Heart right ventricle (tissue), 16 donors: Measurements from ENCODE around the gene AFF1. TPM values are rescaled to one million over a fixed set of nuclear protein-coding genes. Genes with fewer than 3 reads are reported as not detected.

Source experiments
- ATAC-seq, 8 donors: fragments of 200-7000 bp; cut with Tn5 transposase; one replicate each; pipeline ENCODE4 v1.9.1; 2020; ENCODE audit warnings: mild to moderate bottlenecking in 8 of 8, moderate library complexity in 8 of 8, moderate number of reproducible peaks in 1 of 8
- DNase-seq, 2 donors: peaks; one replicate each; pipeline ENCODE4 v3.0.0-alpha.2; 2020
- H3K27ac ChIP-seq, 10 donors: fragments of 200-600 bp; sonication (generic) in 2 of 10; one replicate each; pipeline versions ENCODE4 v1.5.0 to v1.8.0; 2020 to 2022; ENCODE audit warnings: mild to moderate bottlenecking in 3 of 10
- H3K27me3 ChIP-seq, 7 donors: fragments of 200-600 bp; one replicate each; pipeline ENCODE4 v1.8.0; 2021 to 2022; ENCODE audit warnings: mild to moderate bottlenecking in 2 of 7
- H3K36me3 ChIP-seq, 9 donors: fragments of 200-600 bp; sonication (generic) in 1 of 9; one replicate each; pipeline versions ENCODE4 v1.5.0 to v1.8.0; 2020 to 2022; ENCODE audit warnings: mild to moderate bottlenecking in 2 of 9
- H3K4me1 ChIP-seq, 9 donors: fragments of 200-600 bp; sonication (generic) in 1 of 9; one replicate each; pipeline versions ENCODE4 v1.5.0 to v1.8.0; 2020 to 2022; ENCODE audit warnings: mild to moderate bottlenecking in 4 of 9
- H3K4me3 ChIP-seq, 10 donors: fragments of 200-600 bp; sonication (generic) in 2 of 10; one replicate each; pipeline versions ENCODE4 v1.5.0 to v1.8.0; 2020 to 2022; ENCODE audit warnings: mild to moderate bottlenecking in 7 of 10, moderate library complexity in 2 of 10
- H3K9me3 ChIP-seq, 11 donors: fragments of 200-600 bp in 10 of 11; sonication (generic) in 2 of 11; one replicate each; pipeline versions ENCODE4 v1.5.0 to v1.8.0; 2013 to 2022; ENCODE audit warnings: mild to moderate bottlenecking in 2 of 11, control low read depth in 1 of 11, moderate library complexity in 1 of 11
- WGBS, 2 donors: extraction: QIAGEN DNeasy Blood & Tissue Kit; methylation state at CpG; one replicate each; pipeline ENCODE4 v1.1.7; 2013; ENCODE audit warnings: inconsistent platforms in 1 of 2; 5-methylcytosine and 5-hydroxymethylcytosine counted together
- intact Hi-C, 10 donors: fragments of 100-400 bp; cut with DNase I; formaldehyde crosslinking; loops; one replicate each; pipeline versions ENCODE4 v1.11.1 to v1.14.2; 2022
- long read RNA-seq, 3 donors: library from polyadenylated mRNA; unstranded; transcript quantifications; one replicate each; pipeline ENCODE4 v2.0.0, GENCODE V29; 2020 to 2021
- polyA plus RNA-seq, 2 donors: library from polyadenylated mRNA; stranded (reverse); fragments of 200-250 nt; gene quantifications; one replicate each; pipeline ENCODE4 v1.2.3, GENCODE V29; 2013
- total RNA-seq, 10 donors: library from RNA; stranded (reverse); fragmentation: NEBNext Ultra II Directional in 3 of 10; extraction: Animal tissue kit (Norgen Biotek cat#: 25700) in 3 of 10; gene quantifications; one replicate each; pipeline versions ENCODE4 v1.2.1 to v1.2.4, GENCODE V29; 2021 to 2023
- TF ChIP-seq, protein P1 (sequence below), 9 donors: fragments of 200-600 bp; sonication (generic) in 2 of 9; IDR thresholded peaks; one replicate each; pipeline versions ENCODE4 v1.5.0 to v1.8.0; 2021 to 2022; ENCODE audit warnings: antibody characterized with exemption in 9 of 9, mild to moderate bottlenecking in 5 of 9, moderate library complexity in 1 of 9
- donor health status: Arrhythmogenic right ventricular cardiomyopathy.
- donor health status: ischemic (EF 13 %, LVEDD 7.1; RV severe dilation, severe dysfunction).
- donor health status: healthy with polysubstance abuse.
- donor health status: DM: no; HTN: yes; CAD: no.
- donor health status: DM: no; HTN: no; CAD: no.
- donor health status: ischemic (EF 25% LVEDD 6.9; RV normal size, moderate dysfunction).
- donor health status: ischemic (EF 25% LVEDD 5.7; RV mildly dilated, moderate dysfunction).
- donor health status: healthy.
- donor health status: DM: yes; HTN: yes; CAD: no.
- donor health status: Ischemic cardiomyopathy.
- donor health status: ischemic (EF 35%, LVEDD 5.7; RV mildly dilated, moderate dysfunction).
- donor health status: nonischemic (EF 11% LVEDD 7.7; RV severe dilation, severe dysfunction).
- donor health status: DM: yes; HTN: yes; CAD: no.
- donor health status: PGD.
- donor health status: ischemic (EF 29% LVEDD 5.4; RV normal size, mild dysfunction).
- donor health status: nonischemic (EF 23%, LVEDD 6.1; RV moderate dilation, normal function).

AFF1 gene, protein sequence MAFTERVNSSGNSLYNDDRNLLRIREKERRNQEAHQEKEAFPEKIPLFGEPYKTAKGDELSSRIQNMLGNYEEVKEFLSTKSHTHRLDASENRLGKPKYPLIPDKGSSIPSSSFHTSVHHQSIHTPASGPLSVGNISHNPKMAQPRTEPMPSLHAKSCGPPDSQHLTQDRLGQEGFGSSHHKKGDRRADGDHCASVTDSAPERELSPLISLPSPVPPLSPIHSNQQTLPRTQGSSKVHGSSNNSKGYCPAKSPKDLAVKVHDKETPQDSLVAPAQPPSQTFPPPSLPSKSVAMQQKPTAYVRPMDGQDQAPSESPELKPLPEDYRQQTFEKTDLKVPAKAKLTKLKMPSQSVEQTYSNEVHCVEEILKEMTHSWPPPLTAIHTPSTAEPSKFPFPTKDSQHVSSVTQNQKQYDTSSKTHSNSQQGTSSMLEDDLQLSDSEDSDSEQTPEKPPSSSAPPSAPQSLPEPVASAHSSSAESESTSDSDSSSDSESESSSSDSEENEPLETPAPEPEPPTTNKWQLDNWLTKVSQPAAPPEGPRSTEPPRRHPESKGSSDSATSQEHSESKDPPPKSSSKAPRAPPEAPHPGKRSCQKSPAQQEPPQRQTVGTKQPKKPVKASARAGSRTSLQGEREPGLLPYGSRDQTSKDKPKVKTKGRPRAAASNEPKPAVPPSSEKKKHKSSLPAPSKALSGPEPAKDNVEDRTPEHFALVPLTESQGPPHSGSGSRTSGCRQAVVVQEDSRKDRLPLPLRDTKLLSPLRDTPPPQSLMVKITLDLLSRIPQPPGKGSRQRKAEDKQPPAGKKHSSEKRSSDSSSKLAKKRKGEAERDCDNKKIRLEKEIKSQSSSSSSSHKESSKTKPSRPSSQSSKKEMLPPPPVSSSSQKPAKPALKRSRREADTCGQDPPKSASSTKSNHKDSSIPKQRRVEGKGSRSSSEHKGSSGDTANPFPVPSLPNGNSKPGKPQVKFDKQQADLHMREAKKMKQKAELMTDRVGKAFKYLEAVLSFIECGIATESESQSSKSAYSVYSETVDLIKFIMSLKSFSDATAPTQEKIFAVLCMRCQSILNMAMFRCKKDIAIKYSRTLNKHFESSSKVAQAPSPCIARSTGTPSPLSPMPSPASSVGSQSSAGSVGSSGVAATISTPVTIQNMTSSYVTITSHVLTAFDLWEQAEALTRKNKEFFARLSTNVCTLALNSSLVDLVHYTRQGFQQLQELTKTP
- total RNA-seq (10 to 100 TPM; 59.5 to 90.2 (median 77.3) TPM), polyA plus RNA-seq (10 to 100 TPM; 44.4 to 70.7 TPM)
- long read RNA-seq, donor 1, transcript AFF1-209 (3 exons, 480 nt), result major isoform, 12 of 24 reads
- long read RNA-seq, donor 1, partial matches to known transcripts, result 2 of 24 reads
- long read RNA-seq, donor 1, other reads (novel, unspliced or antisense), result 10 of 24 reads
- long read RNA-seq, donor 2, transcript AFF1-209 (3 exons, 480 nt), result major isoform, 5 of 23 reads
- long read RNA-seq, donor 2, partial matches to known transcripts, result 5 of 23 reads
- long read RNA-seq, donor 2, other reads (novel, unspliced or antisense), result 13 of 23 reads
- long read RNA-seq, donor 3, partial matches to known transcripts, result 1 of 28 reads
- long read RNA-seq, donor 3, other reads (novel, unspliced or antisense), result 27 of 28 reads

DNA sequence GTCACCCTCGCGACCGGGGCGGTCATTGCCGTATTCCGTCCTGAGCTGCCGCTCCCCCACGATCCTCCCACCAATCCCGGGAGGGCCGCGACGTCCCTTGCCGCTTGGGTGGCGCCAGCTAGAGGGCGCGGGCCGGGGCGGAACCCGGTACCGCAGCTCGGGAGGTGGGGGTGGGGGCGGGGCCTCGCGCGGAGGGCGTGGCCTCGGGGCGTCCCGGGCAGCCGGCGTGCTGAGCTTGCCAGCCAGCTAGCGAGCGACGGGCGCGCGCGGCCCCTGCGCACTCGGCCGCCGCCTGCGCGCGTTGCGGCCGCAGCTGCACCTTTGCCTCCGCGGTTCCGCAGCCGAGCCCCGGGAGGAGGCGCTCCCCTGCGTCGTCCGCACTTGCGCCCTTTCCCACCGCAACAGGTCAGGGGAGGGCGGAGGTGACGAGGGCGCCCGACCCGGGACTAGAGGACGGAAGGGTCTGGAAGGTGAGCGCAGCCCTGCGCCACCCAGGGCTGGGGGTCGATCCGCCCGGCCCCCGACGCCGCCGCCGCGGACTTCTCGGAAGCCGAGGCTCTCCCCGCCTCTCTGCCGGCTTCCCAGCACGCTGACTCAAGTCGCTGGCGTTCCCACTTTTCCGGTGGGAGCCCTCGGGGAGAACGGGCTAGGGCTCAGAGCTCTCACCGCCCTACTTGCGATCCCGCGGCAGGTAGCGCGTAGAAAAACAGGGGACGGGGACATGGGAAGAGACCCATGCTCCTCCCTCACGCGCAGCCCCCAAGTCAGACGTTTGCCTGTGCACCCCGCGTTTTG, at the start of gene AFF1:
AFF1 (plus strand) TSS at position 241 of the 795 bp plus-strand sequence. CDS start 13,523 bp downstream, outside the sequence.
- 0 to 1% methylated on average over 91 to 97 of the region's 97 CpGs for WGBS, 2 donors
- TF ChIP-seq, protein P1, sequence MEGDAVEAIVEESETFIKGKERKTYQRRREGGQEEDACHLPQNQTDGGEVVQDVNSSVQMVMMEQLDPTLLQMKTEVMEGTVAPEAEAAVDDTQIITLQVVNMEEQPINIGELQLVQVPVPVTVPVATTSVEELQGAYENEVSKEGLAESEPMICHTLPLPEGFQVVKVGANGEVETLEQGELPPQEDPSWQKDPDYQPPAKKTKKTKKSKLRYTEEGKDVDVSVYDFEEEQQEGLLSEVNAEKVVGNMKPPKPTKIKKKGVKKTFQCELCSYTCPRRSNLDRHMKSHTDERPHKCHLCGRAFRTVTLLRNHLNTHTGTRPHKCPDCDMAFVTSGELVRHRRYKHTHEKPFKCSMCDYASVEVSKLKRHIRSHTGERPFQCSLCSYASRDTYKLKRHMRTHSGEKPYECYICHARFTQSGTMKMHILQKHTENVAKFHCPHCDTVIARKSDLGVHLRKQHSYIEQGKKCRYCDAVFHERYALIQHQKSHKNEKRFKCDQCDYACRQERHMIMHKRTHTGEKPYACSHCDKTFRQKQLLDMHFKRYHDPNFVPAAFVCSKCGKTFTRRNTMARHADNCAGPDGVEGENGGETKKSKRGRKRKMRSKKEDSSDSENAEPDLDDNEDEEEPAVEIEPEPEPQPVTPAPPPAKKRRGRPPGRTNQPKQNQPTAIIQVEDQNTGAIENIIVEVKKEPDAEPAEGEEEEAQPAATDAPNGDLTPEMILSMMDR (IDR thresholded peaks at IDR 0.05), result peak; percentile 22 to 75 (median 61)
- H3K36me3 ChIP-seq, result peaks cover 0 to 23% (median 4%) of the 10 kb centered on the region in 9 donors
- intact Hi-C loops, result loop anchor here in 8 of 10 donors (2.0 to 5.0 kb wide), 4 partner anchors 72 to 286 kb away; partner anchors contain the start of gene KLHL8 (in 1 of the 8)
- peak within 1 kb of the TSS; percentile 52 to 99 (median 94) for H3K4me3 ChIP-seq
- DNase-seq, result peak; percentile 94 to 96
- no peaks in the 10 kb centered on the region for H3K27me3 ChIP-seq
- peak within 1 kb of the TSS; percentile 94 to 100 (median 98) for H3K27ac ChIP-seq
- peaks cover 0 to 52% (median 35%) of the 10 kb centered on the region in 9 donors for H3K4me1 ChIP-seq
- H3K9me3 ChIP-seq, result no peaks in the 10 kb centered on the region
- ATAC-seq, result peak; percentile 93 to 97 (median 94)

DNA sequence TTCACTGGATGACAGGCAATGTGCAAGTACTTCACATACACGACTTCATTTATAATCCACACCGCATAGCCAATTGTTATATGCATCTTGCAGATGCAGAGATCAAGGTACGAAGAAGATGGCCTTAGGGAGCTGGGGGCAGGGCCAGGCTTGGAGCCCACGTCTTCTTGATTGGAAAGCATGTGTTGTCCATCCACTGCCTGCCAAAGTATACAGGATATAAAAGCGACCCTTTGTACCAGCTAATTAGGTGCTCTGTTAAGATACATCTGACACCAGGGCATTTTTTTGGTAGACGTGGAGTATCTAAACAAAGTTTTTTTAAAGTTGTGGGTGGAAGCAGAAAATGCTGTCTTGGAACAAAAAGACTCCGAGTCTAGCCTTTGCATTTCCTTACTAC, 44.0 kb upstream of the AFF1 start:
- WGBS, 2 donors, result 65 to 71% methylated on average over 7 of the region's 7 CpGs
- ATAC-seq, result no peak

More for the DNA sequence above, 44.0 kb upstream of the AFF1 start:
- Histone ChIP-seq H3K27me3 (peaks cover 0 to 16% (median 0%) of the 10 kb centered on the region in 7 donors), H3K36me3 (peaks cover 0 to 6% (median 0%) of the 10 kb centered on the region in 9 donors), H3K27ac (no peak overlapping the region), H3K9me3 (no peaks in the 10 kb centered on the region), H3K4me3 (no peak overlapping the region), H3K4me1 (peaks cover 0 to 26% (median 0%) of the 10 kb centered on the region in 9 donors)
- no peak for DNase-seq
- intact Hi-C loops, result loop anchor here in 3 of 10 donors (5.0 to 10.0 kb wide), 3 partner anchors 43 to 106 kb away; partner anchors contain the start of gene SLC10A6 (in 1 of the 3)
- TF ChIP-seq, protein P1 (IDR thresholded peaks at IDR 0.05), result no peak
